HEK293 (cell line): ENCODE measurements around the gene NOS1AP.

Experiments
- CTCF ChIA-PET: fragments of 350-600 bp; formaldehyde crosslinking; extraction: SDS; loops from one replicate; lab custom pipeline; 2021; ENCODE audit warnings: antibody characterized with exemption; lab: Yijun Ruan, JAX
- POLR2A ChIA-PET: fragments of 300-600 bp; formaldehyde crosslinking; extraction: SDS; loops from one replicate; lab custom pipeline; 2020; ENCODE audit warnings: antibody characterized with exemption, inconsistent platforms; lab: Yijun Ruan, JAX
- H3K27ac ChIP-seq: fragments of 200-500 bp; sonication (Bioruptor generic); 2 replicates; pipeline ENCODE4 v1.5.1; 2014; ENCODE audit warnings: low read depth, low read length, control low read depth, inconsistent platforms; ENCODE audit errors: extremely low read depth
- H3K36me3 ChIP-seq, 2 experiments: fragments of 200-500 bp in 1 of 2; sonication (Bioruptor generic) in 1 of 2; 1 replicate in 1 of 2; 2 replicates in 1 of 2; pipeline ENCODE4 v1.5.1; 2014 to 2017; ENCODE audit warnings: inconsistent platforms in 2 of 2, low read length in 2 of 2; ENCODE audit not compliant: control insufficient read depth in 2 of 2, insufficient read depth in 1 of 2
- H3K4me1 ChIP-seq: fragments of 200-500 bp; sonication (Bioruptor generic); 2 replicates; pipeline ENCODE4 v1.5.1; 2014; ENCODE audit warnings: mild to moderate bottlenecking, low read length, inconsistent platforms; ENCODE audit not compliant: control insufficient read depth, insufficient read depth
- H3K4me3 ChIP-seq: 2 replicates; pipeline ENCODE4 v1.5.1; 2011; ENCODE audit warnings: low read depth, mild to moderate bottlenecking, control low read depth, low read length, moderate library complexity
- H3K9me3 ChIP-seq: fragments of 200-500 bp; sonication (Bioruptor generic); 2 replicates; pipeline ENCODE4 v1.5.1; 2014; ENCODE audit warnings: low read depth, low read length, inconsistent platforms; ENCODE audit not compliant: control insufficient read depth, insufficient read depth
- CTCF ChIP-seq: fragments of 450-650 bp; formaldehyde crosslinking; IDR thresholded peaks from 2 replicates; pipeline ENCODE4 v1.5.1; 2016; ENCODE audit warnings: missing biosample characterization, missing genetic modification characterization
- FEZF1 ChIP-seq: fragments of 450-650 bp; formaldehyde crosslinking; IDR thresholded peaks from 2 replicates; pipeline ENCODE4 v1.5.1; 2016; ENCODE audit warnings: missing biosample characterization, missing genetic modification characterization
- HOXD13 ChIP-seq: sonication (generic); formaldehyde crosslinking; IDR thresholded peaks from 2 replicates; pipeline ENCODE4 v1.8.0; 2022; ENCODE audit warnings: missing genetic modification reagents, borderline replicate concordance
- KLF8 ChIP-seq: fragments of 450-650 bp; formaldehyde crosslinking; IDR thresholded peaks from 2 replicates; pipeline ENCODE4 v1.5.1; 2016; ENCODE audit warnings: missing biosample characterization, missing genetic modification characterization
- SCRT1 ChIP-seq: fragments of 450-650 bp; formaldehyde crosslinking; IDR thresholded peaks from 2 replicates; pipeline ENCODE4 v1.5.1; 2016; ENCODE audit warnings: missing biosample characterization, missing genetic modification characterization, borderline replicate concordance
- SCRT2 ChIP-seq: fragments of 450-650 bp; formaldehyde crosslinking; IDR thresholded peaks from 2 replicates; pipeline ENCODE4 v1.5.1; 2016; ENCODE audit warnings: missing biosample characterization, missing genetic modification characterization
- YY2 ChIP-seq: fragments of 450-650 bp; formaldehyde crosslinking; IDR thresholded peaks from 2 replicates; pipeline ENCODE4 v1.5.1; 2016; ENCODE audit warnings: missing biosample characterization, missing genetic modification characterization
- ZNF140 ChIP-seq: fragments of 450-650 bp; formaldehyde crosslinking; IDR thresholded peaks from 2 replicates; pipeline ENCODE4 v1.5.1; 2016; ENCODE audit warnings: missing biosample characterization, missing genetic modification characterization
- ZNF350 ChIP-seq: fragments of 450-650 bp; formaldehyde crosslinking; IDR thresholded peaks from 2 replicates; pipeline ENCODE4 v1.5.0; 2017; ENCODE audit warnings: missing biosample characterization, mild to moderate bottlenecking, missing genetic modification characterization
- ZNF404 ChIP-seq: fragments of 450-650 bp; formaldehyde crosslinking; IDR thresholded peaks from 2 replicates; pipeline ENCODE4 v1.5.1; 2017; ENCODE audit warnings: missing biosample characterization, missing genetic modification characterization
- ZNF433 ChIP-seq: fragments of 450-650 bp; formaldehyde crosslinking; IDR thresholded peaks from 2 replicates; pipeline ENCODE4 v1.5.1; 2016; ENCODE audit warnings: missing biosample characterization, missing genetic modification characterization, low read depth
- ZNF449 ChIP-seq: fragments of 450-650 bp; formaldehyde crosslinking; IDR thresholded peaks from 2 replicates; pipeline ENCODE4 v1.5.1; 2017; ENCODE audit warnings: missing biosample characterization, mild to moderate bottlenecking, missing genetic modification characterization, moderate library complexity
- ZNF530 ChIP-seq: fragments of 450-650 bp; formaldehyde crosslinking; IDR thresholded peaks from 2 replicates; pipeline ENCODE4 v1.5.1; 2016; ENCODE audit warnings: low read depth, missing biosample characterization, missing genetic modification characterization
- ZNF670 ChIP-seq: fragments of 450-650 bp; formaldehyde crosslinking; IDR thresholded peaks from 2 replicates; pipeline ENCODE4 v1.5.1; 2016; ENCODE audit warnings: missing biosample characterization, missing genetic modification characterization, low read depth
- ZNF677 ChIP-seq: fragments of 450-650 bp; IDR thresholded peaks from 2 replicates; pipeline ENCODE4 v1.5.0; 2018; ENCODE audit warnings: missing biosample characterization, mild to moderate bottlenecking, missing genetic modification characterization, moderate library complexity
- ZNF692 ChIP-seq: fragments of 450-650 bp; formaldehyde crosslinking; IDR thresholded peaks from 2 replicates; pipeline ENCODE4 v1.5.1; 2016; ENCODE audit warnings: missing biosample characterization, missing genetic modification characterization
- ZNF792 ChIP-seq: fragments of 450-650 bp; formaldehyde crosslinking; IDR thresholded peaks from 2 replicates; pipeline ENCODE4 v1.5.1; 2016; ENCODE audit warnings: missing biosample characterization, missing genetic modification characterization
- TF ChIP-seq, protein P1 (sequence below): fragments of 450-650 bp; formaldehyde crosslinking; IDR thresholded peaks from 2 replicates; pipeline ENCODE4 v1.5.1; 2017; ENCODE audit warnings: missing biosample characterization, missing genetic modification characterization
- TF ChIP-seq, protein P2 (sequence below): IDR thresholded peaks from 2 replicates; pipeline ENCODE4 v1.6.1; 2011; ENCODE audit warnings: mild to moderate bottlenecking, low read depth, low read length, borderline replicate concordance

The NOS1AP gene

GRCh38 chr1:162300057-162300917, 230.8 kb downstream of the NOS1AP start:
- 0 out of 2 replicates have a peak, but pooled peaks cover 3% of the 10 kb centered on the region for H3K4me1 ChIP-seq
- no peak overlapping the region for H3K27ac ChIP-seq
- H3K36me3 ChIP-seq = no peaks in the 10 kb centered on the region
- ChIA-PET POLR2A (no interaction called here), CTCF (no interaction called here)
- H3K4me3 ChIP-seq = no peak overlapping the region
- TF ChIP-seq SCRT1 (tag by site-specific recombination) (0 out of 2 replicates have a peak, but pooled peaks have one; percentile 22), SCRT2 (peak; percentile 80), ZNF677 (tag by site-specific recombination) (no peak)
- no peaks in the 10 kb centered on the region for H3K9me3 ChIP-seq

GRCh38 chr1:162301696-162302095, 232.2 kb downstream of the NOS1AP start:
- CTCF ChIA-PET = interaction anchor here (0.6 kb wide), 1 partner anchor 245 kb away, joined by 3 read pairs; no protein-coding TSS in a partner anchor
- Histone ChIP-seq H3K27ac (no peak overlapping the region), H3K9me3 (no peaks in the 10 kb centered on the region), H3K36me3 (no peaks in the 10 kb centered on the region), H3K4me3 (no peak overlapping the region), H3K4me1 (0 out of 2 replicates have a peak, but pooled peaks cover 3% of the 10 kb centered on the region)
- no peak for TF ChIP-seq ZNF449 (tag by site-specific recombination)
- TF ChIP-seq FEZF1 (tag by site-specific recombination) = no peak
- no peak for TF ChIP-seq ZNF433 (tag by site-specific recombination)
- TF ChIP-seq CTCF (tag by site-specific recombination) = no peak
- TF ChIP-seq HOXD13 (CRISPR knock-in tag) = no peak
- TF ChIP-seq KLF8 = no peak
- no peak for TF ChIP-seq ZNF350 (tag by site-specific recombination)
- TF ChIP-seq YY2 = no peak
- POLR2A ChIA-PET = no interaction called here

- ChIA-PET POLR2A (no interaction called here), CTCF (interaction anchor here (1.3 kb wide), 1 partner anchor 45 kb away, joined by 3 read pairs; no protein-coding TSS in a partner anchor)
- TF ChIP-seq ZNF404 (tag by site-specific recombination) (no peak), ZNF792 (no peak), ZNF692 (tag by site-specific recombination) (no peak), ZNF140 (no peak), ZNF670 (tag by site-specific recombination) (no peak), ZNF530 (tag by site-specific recombination) (no peak)
- TF ChIP-seq, protein P1, sequence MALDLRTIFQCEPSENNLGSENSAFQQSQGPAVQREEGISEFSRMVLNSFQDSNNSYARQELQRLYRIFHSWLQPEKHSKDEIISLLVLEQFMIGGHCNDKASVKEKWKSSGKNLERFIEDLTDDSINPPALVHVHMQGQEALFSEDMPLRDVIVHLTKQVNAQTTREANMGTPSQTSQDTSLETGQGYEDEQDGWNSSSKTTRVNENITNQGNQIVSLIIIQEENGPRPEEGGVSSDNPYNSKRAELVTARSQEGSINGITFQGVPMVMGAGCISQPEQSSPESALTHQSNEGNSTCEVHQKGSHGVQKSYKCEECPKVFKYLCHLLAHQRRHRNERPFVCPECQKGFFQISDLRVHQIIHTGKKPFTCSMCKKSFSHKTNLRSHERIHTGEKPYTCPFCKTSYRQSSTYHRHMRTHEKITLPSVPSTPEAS (tag by site-specific recombination) = no peak
- TF ChIP-seq, protein P2, sequence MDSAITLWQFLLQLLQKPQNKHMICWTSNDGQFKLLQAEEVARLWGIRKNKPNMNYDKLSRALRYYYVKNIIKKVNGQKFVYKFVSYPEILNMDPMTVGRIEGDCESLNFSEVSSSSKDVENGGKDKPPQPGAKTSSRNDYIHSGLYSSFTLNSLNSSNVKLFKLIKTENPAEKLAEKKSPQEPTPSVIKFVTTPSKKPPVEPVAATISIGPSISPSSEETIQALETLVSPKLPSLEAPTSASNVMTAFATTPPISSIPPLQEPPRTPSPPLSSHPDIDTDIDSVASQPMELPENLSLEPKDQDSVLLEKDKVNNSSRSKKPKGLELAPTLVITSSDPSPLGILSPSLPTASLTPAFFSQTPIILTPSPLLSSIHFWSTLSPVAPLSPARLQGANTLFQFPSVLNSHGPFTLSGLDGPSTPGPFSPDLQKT = no peak
- Histone ChIP-seq H3K36me3 (no peaks in the 10 kb centered on the region), H3K4me1 (0 out of 2 replicates have a peak, but pooled peaks cover 3% of the 10 kb centered on the region), H3K4me3 (no peak overlapping the region), H3K9me3 (no peaks in the 10 kb centered on the region), H3K27ac (no peak overlapping the region)
Observed at GRCh38 chr1:162302306-162303003, 233.0 kb downstream of the NOS1AP start.
